ENCODE measurements around the gene ERC2. TPM values are rescaled to one million over a fixed set of nuclear protein-coding genes. Genes with fewer than 3 reads are reported as not detected.

Gene ERC2
- total RNA-seq, 2 donors from 2014 or later: 0.33 to 1.2 TPM

DNA sequence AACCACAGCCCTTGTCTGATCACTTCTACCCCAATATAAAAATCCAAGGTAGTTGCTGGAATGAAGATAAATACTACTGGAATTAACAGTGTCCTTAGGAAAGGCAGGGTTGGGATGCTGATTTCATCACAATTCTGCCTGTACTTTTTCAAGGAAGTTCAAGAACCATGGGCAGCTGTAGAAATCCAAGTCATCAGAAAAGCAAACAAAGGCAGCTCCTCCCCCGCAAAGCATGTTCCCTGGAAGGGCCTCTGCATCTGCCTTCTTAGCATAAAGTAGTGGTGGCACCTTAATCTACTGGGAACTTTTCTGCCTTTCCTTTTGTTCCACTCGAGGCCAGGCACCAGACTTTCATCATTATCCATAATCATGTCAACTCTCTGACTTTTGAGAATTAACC, 54.4 kb downstream of the ERC2 start:
- Mint-ChIP-seq H3K4me1 (ENCODE audit: low read depth in 2 of 2) (no peaks in the 10 kb centered on the region), H3K4me3 (no peak overlapping the region), H3K36me3 (no peaks in the 10 kb centered on the region), H3K9me3 (peaks cover 2% of the 10 kb centered on the region), H3K27ac (no peak overlapping the region), H3K27me3 (peaks cover 11 to 18% of the 10 kb centered on the region in 2 donors)
- DNase-seq (ENCODE audit: low spot score): no peak
- ATAC-seq: no peak

DNA sequence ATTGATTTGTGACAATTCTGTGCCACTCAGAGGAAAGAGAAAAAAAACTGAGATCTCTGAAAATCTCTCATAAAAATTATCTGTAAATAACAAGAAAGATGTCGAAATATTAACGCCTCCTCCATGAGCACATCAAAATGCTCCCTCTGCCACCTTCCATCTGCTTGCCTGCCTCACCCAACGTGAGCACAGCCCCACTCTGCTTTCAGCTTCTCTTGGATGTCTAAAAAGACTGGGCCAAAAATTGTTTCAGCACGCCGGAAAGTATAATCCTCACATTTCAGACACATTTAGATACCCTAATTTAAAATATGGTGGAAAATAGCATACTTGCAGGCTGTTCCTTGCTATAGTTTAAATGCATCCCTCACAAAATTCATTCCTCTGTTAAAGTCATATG, 57.1 kb downstream of the ERC2 start:
- no peaks in the 10 kb centered on the region for H3K36me3 Mint-ChIP-seq
- peaks cover 8 to 13% of the 10 kb centered on the region in 2 donors for H3K27me3 Mint-ChIP-seq
- no peak overlapping the region for H3K4me3 Mint-ChIP-seq
- H3K4me1 Mint-ChIP-seq (ENCODE audit: low read depth in 2 of 2): no peaks in the 10 kb centered on the region
- ATAC-seq (no peak), DNase-seq (ENCODE audit: low spot score) (no peak)
- no peak overlapping the region for H3K27ac Mint-ChIP-seq
- H3K9me3 Mint-ChIP-seq: no peaks in the 10 kb centered on the region

- ATAC-seq (no peak), DNase-seq (ENCODE audit: low spot score) (no peak)
- Mint-ChIP-seq H3K4me1 (ENCODE audit: low read depth in 2 of 2) (no peaks in the 10 kb centered on the region), H3K4me3 (no peak overlapping the region), H3K27ac (no peak overlapping the region), H3K9me3 (no peaks in the 10 kb centered on the region), H3K36me3 (no peaks in the 10 kb centered on the region), H3K27me3 (peaks cover 8 to 9% of the 10 kb centered on the region in 2 donors)
Observed at GRCh38 chr3:56410576-56410975, 57.7 kb downstream of the ERC2 start.

- Mint-ChIP-seq H3K27ac (no peak overlapping the region), H3K27me3 (peaks cover 9 to 15% of the 10 kb centered on the region in 2 donors), H3K4me3 (no peak overlapping the region), H3K36me3 (no peaks in the 10 kb centered on the region), H3K9me3 (no peaks in the 10 kb centered on the region), H3K4me1 (ENCODE audit: low read depth in 2 of 2) (no peaks in the 10 kb centered on the region)
- ATAC-seq (no peak), DNase-seq (ENCODE audit: low spot score) (no peak)
Observed at GRCh38 chr3:56409790-56410189, 58.5 kb downstream of the ERC2 start.

- Mint-ChIP-seq H3K36me3 (no peaks in the 10 kb centered on the region), H3K4me3 (no peak overlapping the region), H3K4me1 (ENCODE audit: low read depth in 2 of 2) (no peaks in the 10 kb centered on the region), H3K9me3 (no peaks in the 10 kb centered on the region), H3K27ac (no peak overlapping the region), H3K27me3 (peaks cover 8 to 20% of the 10 kb centered on the region in 2 donors)
- no peak for ATAC-seq
- DNase-seq (ENCODE audit: low spot score): no peak
Observed at GRCh38 chr3:56408761-56409196, 59.5 kb downstream of the ERC2 start.

- no peak overlapping the region for H3K4me3 Mint-ChIP-seq
- ATAC-seq (no peak), DNase-seq (ENCODE audit: low spot score) (no peak)
- H3K27me3 Mint-ChIP-seq: peaks cover 10 to 30% of the 10 kb centered on the region in 2 donors
- H3K27ac Mint-ChIP-seq: no peak overlapping the region
- no peaks in the 10 kb centered on the region for H3K36me3 Mint-ChIP-seq
- no peaks in the 10 kb centered on the region for H3K9me3 Mint-ChIP-seq
- no peaks in the 10 kb centered on the region for H3K4me1 Mint-ChIP-seq (ENCODE audit: low read depth in 2 of 2)
Observed at GRCh38 chr3:56406826-56407515, 61.3 kb downstream of the ERC2 start.

GRCh38 chr3:56404884-56405283, 63.4 kb downstream of the ERC2 start:
- DNase-seq (ENCODE audit: low spot score) (no peak), ATAC-seq (no peak)
- Mint-ChIP-seq H3K27me3 (peaks cover 5 to 29% of the 10 kb centered on the region in 2 donors), H3K4me1 (ENCODE audit: low read depth in 2 of 2) (no peaks in the 10 kb centered on the region), H3K4me3 (no peak overlapping the region), H3K36me3 (no peaks in the 10 kb centered on the region), H3K9me3 (no peaks in the 10 kb centered on the region), H3K27ac (no peak overlapping the region)

DNA sequence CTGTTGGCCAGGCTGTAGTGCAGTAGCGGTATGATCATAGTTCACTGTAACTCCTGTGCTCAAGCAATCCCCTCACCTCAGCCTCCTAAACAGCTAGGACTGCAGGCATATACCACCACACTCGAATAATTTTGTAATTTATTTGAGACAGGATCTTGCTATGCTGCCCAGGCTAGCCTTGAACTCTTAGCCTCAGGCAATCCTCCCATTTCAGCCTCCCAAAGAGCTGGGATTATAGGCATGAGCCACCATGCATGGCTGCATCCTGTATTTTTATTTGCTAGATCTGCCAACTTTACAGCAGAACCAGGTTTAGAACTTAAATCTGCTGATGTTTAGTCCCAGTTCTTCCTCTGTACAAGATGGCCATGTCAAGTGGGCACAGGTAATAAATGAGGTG, 69.6 kb downstream of the ERC2 start:
- DNase-seq (ENCODE audit: low spot score) (no peak), ATAC-seq (no peak)
- Mint-ChIP-seq H3K4me3 (no peak overlapping the region), H3K27me3 (peaks cover 5 to 27% of the 10 kb centered on the region in 2 donors), H3K4me1 (ENCODE audit: low read depth in 2 of 2) (no peaks in the 10 kb centered on the region), H3K36me3 (no peaks in the 10 kb centered on the region), H3K27ac (no peak overlapping the region), H3K9me3 (no peaks in the 10 kb centered on the region)

- peaks cover 8 to 22% of the 10 kb centered on the region in 2 donors for H3K27me3 Mint-ChIP-seq
- H3K9me3 Mint-ChIP-seq: no peaks in the 10 kb centered on the region
- H3K4me1 Mint-ChIP-seq (ENCODE audit: low read depth in 2 of 2): no peaks in the 10 kb centered on the region
- no peak for DNase-seq (ENCODE audit: low spot score)
- no peak overlapping the region for H3K4me3 Mint-ChIP-seq
- no peak overlapping the region for H3K27ac Mint-ChIP-seq
- H3K36me3 Mint-ChIP-seq: no peaks in the 10 kb centered on the region
- ATAC-seq: no peak
Observed at GRCh38 chr3:56397798-56398197, 70.5 kb downstream of the ERC2 start.

DNA sequence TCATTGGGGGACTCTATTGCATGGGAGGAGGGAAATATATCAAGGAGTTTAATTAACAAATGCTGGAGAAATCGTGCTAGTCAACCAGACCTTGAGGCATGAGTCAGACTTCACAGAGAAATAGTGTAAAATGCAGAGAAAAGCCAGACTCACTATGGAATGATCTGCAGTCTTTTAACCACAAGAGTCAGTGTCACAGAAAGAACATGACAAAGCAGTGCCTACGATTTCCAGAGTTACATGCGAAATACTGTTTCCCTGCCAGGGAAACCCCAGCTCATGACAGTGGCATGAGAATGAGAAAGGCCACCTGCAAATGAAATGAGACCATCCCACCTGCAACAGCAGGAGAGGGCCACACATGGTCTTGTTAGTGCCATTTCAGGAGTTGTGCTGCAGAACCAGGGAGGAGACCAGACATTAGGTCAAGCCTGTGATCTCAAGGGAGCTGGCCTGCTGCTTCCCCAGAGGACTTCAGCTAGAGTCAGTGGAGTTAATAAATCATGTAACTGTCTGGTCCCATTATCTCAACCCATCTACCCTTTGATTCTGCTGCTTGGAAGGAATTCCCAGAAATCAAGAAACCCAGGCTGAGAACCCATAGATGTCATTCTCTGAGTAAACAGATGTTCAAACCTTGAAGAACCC, 79.0 kb downstream of the ERC2 start:
- Mint-ChIP-seq H3K4me1 (ENCODE audit: low read depth in 2 of 2) (no peaks in the 10 kb centered on the region), H3K4me3 (no peak overlapping the region), H3K36me3 (no peaks in the 10 kb centered on the region), H3K9me3 (no peaks in the 10 kb centered on the region), H3K27me3 (peaks cover 16 to 37% of the 10 kb centered on the region in 2 donors), H3K27ac (no peak overlapping the region)
- DNase-seq (ENCODE audit: low spot score) (no peak), ATAC-seq (no peak)

DNA sequence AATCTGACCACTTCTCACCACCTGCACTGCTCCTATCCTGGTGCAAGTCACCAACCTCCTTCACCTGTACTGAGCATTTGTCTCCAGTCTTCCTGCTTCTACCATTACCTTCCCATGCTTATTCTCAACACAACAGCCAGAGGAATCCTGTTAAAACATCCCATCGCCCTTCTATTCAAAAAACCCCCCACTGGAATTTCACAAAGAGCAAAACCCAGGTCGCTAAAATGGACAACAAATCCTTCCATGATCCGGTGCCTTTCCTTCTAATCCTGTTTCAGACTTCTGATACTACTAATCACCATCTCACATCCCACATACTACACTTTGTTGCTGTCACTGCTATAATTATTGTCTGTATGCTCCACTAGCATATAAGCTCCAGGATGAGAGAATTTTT, 85.2 kb downstream of the ERC2 start:
- Mint-ChIP-seq H3K27me3 (peaks cover 7 to 20% of the 10 kb centered on the region in 2 donors), H3K4me1 (ENCODE audit: low read depth in 2 of 2) (no peaks in the 10 kb centered on the region)

GRCh38 chr3:56379723-56380287, 88.5 kb downstream of the ERC2 start:
- Mint-ChIP-seq H3K9me3 (no peaks in the 10 kb centered on the region), H3K4me1 (ENCODE audit: low read depth in 2 of 2) (no peaks in the 10 kb centered on the region), H3K36me3 (no peaks in the 10 kb centered on the region), H3K4me3 (no peak overlapping the region), H3K27ac (no peak overlapping the region), H3K27me3 (peaks cover 5 to 12% of the 10 kb centered on the region in 2 donors)
- DNase-seq (ENCODE audit: low spot score) (no peak), ATAC-seq (no peak)

More for the DNA sequence above, 85.2 kb downstream of the ERC2 start:
- H3K4me3 Mint-ChIP-seq: no peak overlapping the region
- no peaks in the 10 kb centered on the region for H3K36me3 Mint-ChIP-seq
- ATAC-seq: no peak
- no peak for DNase-seq (ENCODE audit: low spot score)
- H3K27ac Mint-ChIP-seq: no peak overlapping the region
- H3K9me3 Mint-ChIP-seq: no peaks in the 10 kb centered on the region

DNA sequence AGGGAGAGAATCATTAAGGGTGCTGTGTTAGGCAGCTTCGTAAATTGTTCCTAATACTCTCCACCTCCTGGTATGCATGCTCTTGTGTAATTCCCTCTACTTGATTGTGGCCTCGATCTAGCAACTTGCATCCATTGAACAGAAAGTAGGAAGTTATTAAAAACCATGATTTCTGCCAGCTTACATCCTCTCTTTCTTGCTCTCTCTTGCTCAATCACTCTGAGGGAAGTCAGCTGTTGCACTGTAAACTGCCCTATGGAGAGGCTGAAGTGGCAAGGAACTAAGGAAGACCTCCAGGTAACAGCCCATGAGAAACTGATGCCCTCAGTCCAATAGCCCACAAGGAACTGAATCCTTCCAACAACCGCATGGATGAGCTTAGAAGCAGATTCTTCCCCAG, 92.6 kb downstream of the ERC2 start:
- H3K4me1 Mint-ChIP-seq (ENCODE audit: low read depth in 2 of 2): no peaks in the 10 kb centered on the region
- DNase-seq (ENCODE audit: low spot score) (no peak), ATAC-seq (no peak)
- H3K9me3 Mint-ChIP-seq: no peaks in the 10 kb centered on the region
- H3K4me3 Mint-ChIP-seq: no peak overlapping the region
- H3K27me3 Mint-ChIP-seq: peaks cover 5 to 12% of the 10 kb centered on the region in 2 donors
- H3K27ac Mint-ChIP-seq: no peak overlapping the region
- no peaks in the 10 kb centered on the region for H3K36me3 Mint-ChIP-seq

DNA sequence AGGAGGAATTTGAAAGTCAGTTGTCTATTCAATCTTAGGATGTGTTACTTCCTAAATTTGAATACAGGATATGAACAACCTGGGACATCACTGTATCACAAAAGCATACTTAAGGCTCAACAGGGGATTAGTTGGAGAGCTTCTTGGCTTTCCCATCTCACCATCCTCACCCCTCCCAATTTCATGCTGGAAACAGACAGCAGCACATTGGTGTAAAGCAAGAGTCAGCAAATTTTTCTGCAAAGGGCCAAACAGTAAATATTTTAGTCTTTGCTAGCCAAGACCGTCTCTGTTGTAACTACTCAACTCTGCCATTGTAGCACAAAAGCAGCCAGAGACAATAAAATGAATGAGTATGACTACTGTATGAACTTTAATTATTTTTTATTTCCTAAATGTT, 94.9 kb downstream of the ERC2 start:
- Mint-ChIP-seq H3K4me3 (no peak overlapping the region), H3K27ac (no peak overlapping the region), H3K9me3 (no peaks in the 10 kb centered on the region), H3K27me3 (peaks cover 5 to 6% of the 10 kb centered on the region in 2 donors), H3K36me3 (no peaks in the 10 kb centered on the region), H3K4me1 (ENCODE audit: low read depth in 2 of 2) (no peaks in the 10 kb centered on the region)
- DNase-seq (ENCODE audit: low spot score) (no peak), ATAC-seq (no peak)
